NCI-H2196 (cell line): ENCODE measurements around the gene TWF2.
A peak's percentile ranks its signal among the peaks of the same experiment; 100 is the strongest.
"Not testable (repeated sequence)": the region's sequence is repeated elsewhere in the genome, so short reads cannot be mapped to it uniquely, and the experiment has no call there.

Experiments used
- DNase-seq: peaks from one replicate; lab custom pipeline; 2025; ENCODE audit not compliant: unreplicated experiment; lab: John Stamatoyannopoulos, UW

Gene TWF2

GRCh38 chr3:52238761-52239701 lies at the start of gene TWF2:
TSS of gene TWF2 (minus strand) at chr3:52239158. CDS start at chr3:52239016, 142 bp downstream.
- peak; percentile 55 for DNase-seq

- no peak for DNase-seq
These were observed 49.7 kb upstream of the TWF2 start for GRCh38 chr3:52288674-52289073.

- DNase-seq, result no peak
These were observed 47.8 kb upstream of the TWF2 start for GRCh38 chr3:52286777-52287110.

- not testable (repeated sequence) for DNase-seq
These were observed 45.1 kb upstream of the TWF2 start for GRCh38 chr3:52284051-52284450.

- DNase-seq, result no peak
These were observed 44.3 kb upstream of the TWF2 start for GRCh38 chr3:52283306-52283705.

- DNase-seq, result no peak
These were observed 43.2 kb upstream of the TWF2 start for GRCh38 chr3:52281981-52282801.

GRCh38 chr3:52280050-52280461 lies 41.1 kb upstream of the TWF2 start:
- DNase-seq, result peak; percentile 48

- no peak for DNase-seq
These were observed 40.6 kb upstream of the TWF2 start for GRCh38 chr3:52279596-52279995.

- peak; percentile 81 for DNase-seq
These were observed 39.6 kb upstream of the TWF2 start, which contains the start of gene WDR82 for GRCh38 chr3:52278510-52279069. TSS of gene WDR82 (minus strand) at chr3:52278649. CDS start at chr3:52278361, 288 bp downstream.

- DNase-seq, result peak; percentile 47
These were observed 39.1 kb upstream of the TWF2 start for GRCh38 chr3:52277972-52278509.

- peak; percentile 2 for DNase-seq
These were observed 38.4 kb upstream of the TWF2 start for GRCh38 chr3:52277071-52277964.

- not testable (repeated sequence) for DNase-seq
These were observed 35.8 kb upstream of the TWF2 start for GRCh38 chr3:52274781-52275180.

GRCh38 chr3:52272831-52273230 lies 33.9 kb upstream of the TWF2 start:
- DNase-seq, result no peak

- DNase-seq, result not testable (repeated sequence)
These were observed 33.2 kb upstream of the TWF2 start for GRCh38 chr3:52272172-52272571.

- DNase-seq, result no peak
These were observed 31.3 kb upstream of the TWF2 start for GRCh38 chr3:52270252-52270754.

- DNase-seq, result no peak
These were observed 30.8 kb upstream of the TWF2 start for GRCh38 chr3:52269776-52270175.

- no peak for DNase-seq
These were observed 29.1 kb upstream of the TWF2 start for GRCh38 chr3:52268036-52268435.

- no peak for DNase-seq
These were observed 26.4 kb upstream of the TWF2 start for GRCh38 chr3:52265387-52265786.

- DNase-seq, result no peak
These were observed 23.5 kb upstream of the TWF2 start for GRCh38 chr3:52262447-52262846.

GRCh38 chr3:52259448-52259847 lies 20.5 kb upstream of the TWF2 start:
- no peak for DNase-seq
